ENCODE measurements around the gene ARHGEF33. TPM values are rescaled to one million over a fixed set of nuclear protein-coding genes. Genes with fewer than 3 reads are reported as not detected.

Gene ARHGEF33
- total RNA-seq, 1 donor from 2014 or later, result 0.30 TPM

DNA sequence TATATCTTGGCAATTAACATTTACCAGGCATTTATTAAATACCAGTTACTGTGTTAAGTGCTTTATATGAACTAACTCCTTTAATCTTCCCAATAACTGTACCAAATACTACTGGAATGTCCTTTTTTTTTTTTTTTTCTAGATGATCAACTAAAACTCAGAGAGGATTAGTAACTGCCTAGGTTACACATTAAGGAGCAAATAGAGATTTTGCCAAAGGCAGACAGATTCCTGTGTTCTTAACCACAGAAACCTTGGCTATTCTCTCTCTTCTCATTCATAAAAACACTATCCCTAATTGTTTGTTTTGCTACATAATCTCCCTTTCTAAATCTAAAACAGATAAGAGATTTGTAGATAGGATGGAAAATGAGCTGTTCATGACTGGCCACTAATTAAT is 27.2 kb upstream of the ARHGEF33 start:
- H3K9me3 Mint-ChIP-seq (ENCODE audit: unreplicated experiment), result no peaks in the 10 kb centered on the region
- Histone ChIP-seq H3K4me3 (ENCODE audit: insufficient read depth, low read depth, low read length) (no peak overlapping the region), H3K9me3 (ENCODE audit: insufficient read depth, low read depth, low read length) (no peaks in the 10 kb centered on the region), H4K20me1 (ENCODE audit: insufficient read depth, low read length) (peaks cover 6% of the 10 kb centered on the region), H3K36me3 (ENCODE audit: insufficient read depth, low read length) (peaks cover 34% of the 10 kb centered on the region), H3K9ac (ENCODE audit: low read length) (no peak overlapping the region), H2AFZ (ENCODE audit: low read depth, low read length) (no peak overlapping the region), H3K79me2 (ENCODE audit: insufficient read depth, low read length) (no peaks in the 10 kb centered on the region), H3K4me2 (ENCODE audit: low read length) (no peak overlapping the region), H3K4me1 (ENCODE audit: insufficient read depth, low read length) (no peaks in the 10 kb centered on the region), H3K27ac (ENCODE audit: low read depth, low read length) (no peak overlapping the region), H3K27me3 (ENCODE audit: insufficient read depth, low read length) (no peaks in the 10 kb centered on the region)
- H3K4me3 Mint-ChIP-seq (ENCODE audit: unreplicated experiment), result no peak overlapping the region
- DNase-seq (ENCODE audit: low read depth), result no peak
- H3K36me3 Mint-ChIP-seq (ENCODE audit: low read depth, unreplicated experiment), result peaks cover 10% of the 10 kb centered on the region
- no peak for TF ChIP-seq CTCF (IDR thresholded peaks at IDR 0.05; ENCODE audit: insufficient read depth, low read depth, low read length)
- TF ChIP-seq EZH2 (IDR thresholded peaks at IDR 0.05; ENCODE audit: insufficient read depth, low read length), result no peak
- no peaks in the 10 kb centered on the region for H3K27me3 Mint-ChIP-seq (ENCODE audit: low read depth, unreplicated experiment)
- FAIRE-seq, result no peak
- H3K27ac Mint-ChIP-seq (ENCODE audit: unreplicated experiment), result no peak overlapping the region
- H3K4me1 Mint-ChIP-seq (ENCODE audit: low read depth, unreplicated experiment), result no peaks in the 10 kb centered on the region

DNA sequence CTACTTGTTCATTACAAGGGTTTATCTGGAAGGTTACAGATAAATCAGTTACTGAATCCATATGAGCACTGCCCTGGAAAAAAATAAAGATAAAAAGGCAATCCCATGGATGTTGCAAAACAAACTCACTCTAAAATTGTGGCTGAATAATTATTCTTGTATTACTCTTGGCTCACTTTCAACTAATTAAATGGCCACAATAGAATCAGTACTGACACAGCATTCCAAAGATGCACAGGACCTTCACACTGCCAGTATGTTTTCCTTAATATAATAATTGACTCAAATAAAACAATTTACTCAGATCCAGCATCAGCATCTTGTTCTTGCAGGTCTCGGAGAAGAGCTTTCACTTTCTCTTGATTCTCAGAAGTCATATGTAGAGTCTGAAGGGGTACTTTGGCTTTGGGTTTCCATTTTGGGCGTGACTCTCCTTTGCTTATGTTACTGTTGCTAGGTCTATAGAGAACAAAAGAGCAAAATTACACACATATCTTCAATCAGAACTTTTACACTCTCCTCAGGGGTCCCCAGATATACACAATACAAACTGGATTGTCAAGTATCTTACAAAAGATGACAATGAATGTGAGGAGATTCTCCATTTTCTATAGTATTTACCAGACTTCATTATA is 26.5 kb upstream of the ARHGEF33 start:
- Mint-ChIP-seq H3K4me1 (ENCODE audit: low read depth, unreplicated experiment) (no peaks in the 10 kb centered on the region), H3K27ac (ENCODE audit: unreplicated experiment) (no peak overlapping the region), H3K36me3 (ENCODE audit: low read depth, unreplicated experiment) (peaks cover 10% of the 10 kb centered on the region), H3K27me3 (ENCODE audit: low read depth, unreplicated experiment) (no peaks in the 10 kb centered on the region), H3K9me3 (ENCODE audit: unreplicated experiment) (no peaks in the 10 kb centered on the region), H3K4me3 (ENCODE audit: unreplicated experiment) (no peak overlapping the region)
- no peak for DNase-seq (ENCODE audit: low read depth)
- FAIRE-seq, result no peak
- peaks cover 6% of the 10 kb centered on the region for H4K20me1 ChIP-seq (ENCODE audit: insufficient read depth, low read length)
- no peak overlapping the region for H3K9ac ChIP-seq (ENCODE audit: low read length)
- H3K27ac ChIP-seq (ENCODE audit: low read depth, low read length), result no peak overlapping the region
- no peak for TF ChIP-seq CTCF (IDR thresholded peaks at IDR 0.05; ENCODE audit: insufficient read depth, low read depth, low read length)
- TF ChIP-seq EZH2 (IDR thresholded peaks at IDR 0.05; ENCODE audit: insufficient read depth, low read length), result no peak
- no peak overlapping the region for H2AFZ ChIP-seq (ENCODE audit: low read depth, low read length)
- no peak overlapping the region for H3K4me2 ChIP-seq (ENCODE audit: low read length)
- no peaks in the 10 kb centered on the region for H3K27me3 ChIP-seq (ENCODE audit: insufficient read depth, low read length)
- H3K9me3 ChIP-seq (ENCODE audit: insufficient read depth, low read depth, low read length), result no peaks in the 10 kb centered on the region
- peaks cover 36% of the 10 kb centered on the region for H3K36me3 ChIP-seq (ENCODE audit: insufficient read depth, low read length)
- H3K79me2 ChIP-seq (ENCODE audit: insufficient read depth, low read length), result no peaks in the 10 kb centered on the region
- H3K4me1 ChIP-seq (ENCODE audit: insufficient read depth, low read length), result no peaks in the 10 kb centered on the region
- H3K4me3 ChIP-seq (ENCODE audit: insufficient read depth, low read depth, low read length), result no peak overlapping the region

GRCh38 chr2:38866773-38867443 is 22.8 kb upstream of the ARHGEF33 start:
- no peaks in the 10 kb centered on the region for H3K9me3 ChIP-seq (ENCODE audit: insufficient read depth, low read depth, low read length)
- H3K27ac ChIP-seq (ENCODE audit: low read depth, low read length), result no peak overlapping the region
- Mint-ChIP-seq H3K4me1 (ENCODE audit: low read depth, unreplicated experiment) (no peaks in the 10 kb centered on the region), H3K27me3 (ENCODE audit: low read depth, unreplicated experiment) (no peaks in the 10 kb centered on the region), H3K27ac (ENCODE audit: unreplicated experiment) (no peak overlapping the region), H3K36me3 (ENCODE audit: low read depth, unreplicated experiment) (peaks cover 4% of the 10 kb centered on the region), H3K9me3 (ENCODE audit: unreplicated experiment) (peaks cover 5% of the 10 kb centered on the region), H3K4me3 (ENCODE audit: unreplicated experiment) (no peak overlapping the region)
- H3K4me3 ChIP-seq (ENCODE audit: insufficient read depth, low read depth, low read length), result no peak overlapping the region
- TF ChIP-seq CTCF (IDR thresholded peaks at IDR 0.05; ENCODE audit: insufficient read depth, low read depth, low read length) (no peak), EZH2 (IDR thresholded peaks at IDR 0.05; ENCODE audit: insufficient read depth, low read length) (no peak)
- DNase-seq (ENCODE audit: low read depth) (no peak), FAIRE-seq (no peak)
- no peak overlapping the region for H3K9ac ChIP-seq (ENCODE audit: low read length)
- no peaks in the 10 kb centered on the region for H3K27me3 ChIP-seq (ENCODE audit: insufficient read depth, low read length)
- no peak overlapping the region for H3K4me2 ChIP-seq (ENCODE audit: low read length)
- H2AFZ ChIP-seq (ENCODE audit: low read depth, low read length), result no peak overlapping the region
- peaks cover 21% of the 10 kb centered on the region for H3K79me2 ChIP-seq (ENCODE audit: insufficient read depth, low read length)
- peaks cover 13% of the 10 kb centered on the region for H4K20me1 ChIP-seq (ENCODE audit: insufficient read depth, low read length)
- peaks cover 13% of the 10 kb centered on the region for H3K36me3 ChIP-seq (ENCODE audit: insufficient read depth, low read length)
- no peaks in the 10 kb centered on the region for H3K4me1 ChIP-seq (ENCODE audit: insufficient read depth, low read length)

All from astrocyte (in vitro differentiated cells and primary cell).